Psoas muscle (tissue), 8 donors: ENCODE data around the gene MTUS2. TPM values are rescaled to one million over a fixed set of nuclear protein-coding genes. Genes with fewer than 3 reads are reported as not detected.

Experiments used
- ATAC-seq, 4 donors: fragments of 200-7000 bp; cut with Tn5 transposase; one replicate each; pipeline ENCODE4 v1.9.1; 2020; ENCODE audit warnings: moderate library complexity in 3 of 4, mild to moderate bottlenecking in 2 of 4
- DNase-seq, 2 donors: peaks; one replicate each; pipeline ENCODE4 v3.0.0-alpha.2; 2020
- H3K27ac ChIP-seq: fragments of 200-600 bp; one replicate; pipeline ENCODE4 v1.8.0; 2022
- H3K27me3 ChIP-seq, 3 donors: fragments of 200-600 bp in 1 of 3; one replicate each; pipeline versions ENCODE4 v1.6.1 to v1.8.0; 2013 to 2022; ENCODE audit warnings: low read length in 2 of 3, mild to moderate bottlenecking in 2 of 3, moderate library complexity in 1 of 3; ENCODE audit not compliant: insufficient read depth in 3 of 3
- H3K36me3 ChIP-seq, 2 donors: fragments of 200-600 bp in 1 of 2; one replicate each; pipeline versions ENCODE4 v1.6.1 to v1.8.0; 2013 to 2022; ENCODE audit warnings: low read depth in 1 of 2, mild to moderate bottlenecking in 1 of 2, moderate library complexity in 1 of 2; ENCODE audit not compliant: insufficient read depth in 1 of 2
- H3K4me1 ChIP-seq: fragments of 200-600 bp; one replicate; pipeline ENCODE4 v1.8.0; 2022
- H3K4me3 ChIP-seq: fragments of 200-600 bp; one replicate; pipeline ENCODE4 v1.8.0; 2022; ENCODE audit warnings: mild to moderate bottlenecking
- H3K9me3 ChIP-seq: fragments of 200-600 bp; one replicate; pipeline ENCODE4 v1.8.0; 2022
- CTCF ChIP-seq: fragments of 200-600 bp; IDR thresholded peaks from one replicate; pipeline ENCODE4 v1.8.0; 2022; ENCODE audit warnings: antibody characterized with exemption
- whole genome bisulfite sequencing, 3 donors: extraction: QIAGEN DNeasy Blood & Tissue Kit; methylation state at CpG; one replicate each; pipeline versions ENCODE4 v1.1.6 to v1.1.7; 2013; 5-methylcytosine and 5-hydroxymethylcytosine counted together
- intact Hi-C, 2 donors: fragments of 100-400 bp; cut with DNase I; formaldehyde crosslinking; loops; one replicate each; pipeline versions ENCODE4 v1.11.0 to v1.14.2; 2022
- polyA plus RNA-seq, 3 donors: library from polyadenylated mRNA; stranded (reverse); fragments of 200-250 nt; gene quantifications; one replicate each; pipeline ENCODE4 v1.2.3, GENCODE V29; 2013
- total RNA-seq, 4 donors: library from RNA; stranded (reverse); fragmentation: NEBNext Ultra II Directional in 2 of 4; extraction: Animal tissue kit (Norgen Biotek cat#: 25700) in 2 of 4; gene quantifications; one replicate each; pipeline versions ENCODE4 v1.2.1 to v1.2.4, GENCODE V29; 2021 to 2023
- donor health status: healthy with polysubstance abuse.
- donor health status: DM: no; HTN: no; CAD: no; lungs with moderate emphysema.
- donor health status: Bipolar disorder and iron deficiency.
- donor health status: healthy.
- donor health status: DM: yes; HTN: yes; CAD: no.
- donor health status: DM: no; HTN: no; CAD: no.
- donor health status: DM: no; HTN: no; CAD: no.
- donor health status: DM: yes; HTN: yes; CAD: no.

MTUS2 gene
- total and polyA plus RNA-seq, 7 donors = 0.03 to 0.79 (median 0.14) TPM; not detected in 2

DNA sequence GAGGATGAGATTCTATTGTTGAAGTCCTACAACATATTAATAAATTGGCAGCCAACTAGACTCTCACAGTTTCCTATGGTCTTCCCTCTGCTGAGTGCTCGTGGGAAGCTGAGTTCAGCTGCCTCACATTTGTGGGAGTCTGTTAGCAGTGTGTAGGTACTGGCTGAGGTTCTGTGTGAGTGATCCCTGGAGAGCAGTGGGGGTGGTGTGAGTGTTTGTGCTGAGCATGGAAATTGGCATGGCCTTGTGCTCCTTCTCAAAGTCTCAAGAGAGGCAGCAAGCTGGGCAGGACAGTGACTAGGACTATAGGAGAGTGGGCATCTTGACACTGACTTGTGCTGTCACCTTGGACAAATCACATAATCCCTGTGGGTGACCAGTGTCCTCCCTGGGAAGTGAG is 298.3 kb downstream of the MTUS2 start:
- no peak for TF ChIP-seq CTCF
- H3K36me3 ChIP-seq = no peaks in the 10 kb centered on the region
- ATAC-seq (no peak), DNase-seq (no peak)
- intact Hi-C loops = no loop called here
- no peaks in the 10 kb centered on the region for H3K4me1 ChIP-seq
- H3K27ac ChIP-seq = no peak overlapping the region
- 36 to 42% (median 40%) methylated on average over 1 of the region's 1 CpG for WGBS, 3 donors
- H3K27me3 ChIP-seq = peaks cover 0 to 3% (median 2%) of the 10 kb centered on the region in 3 donors
- no peaks in the 10 kb centered on the region for H3K9me3 ChIP-seq
- no peak overlapping the region for H3K4me3 ChIP-seq

- no peak for DNase-seq
- H3K36me3 ChIP-seq = no peaks in the 10 kb centered on the region
- TF ChIP-seq CTCF = no peak
- no peak for ATAC-seq
- no peak overlapping the region for H3K4me3 ChIP-seq
- no peaks in the 10 kb centered on the region for H3K4me1 ChIP-seq
- intact Hi-C loops = no loop called here
- no peak overlapping the region for H3K27ac ChIP-seq
- H3K27me3 ChIP-seq = peaks cover 0 to 3% (median 0%) of the 10 kb centered on the region in 3 donors
- H3K9me3 ChIP-seq = no peaks in the 10 kb centered on the region
- 36 to 40% (median 39%) methylated on average over 5 of the region's 5 CpGs for WGBS, 3 donors
Observed at GRCh38 chr13:29125191-29125933, 305.2 kb downstream of the MTUS2 start.

DNA sequence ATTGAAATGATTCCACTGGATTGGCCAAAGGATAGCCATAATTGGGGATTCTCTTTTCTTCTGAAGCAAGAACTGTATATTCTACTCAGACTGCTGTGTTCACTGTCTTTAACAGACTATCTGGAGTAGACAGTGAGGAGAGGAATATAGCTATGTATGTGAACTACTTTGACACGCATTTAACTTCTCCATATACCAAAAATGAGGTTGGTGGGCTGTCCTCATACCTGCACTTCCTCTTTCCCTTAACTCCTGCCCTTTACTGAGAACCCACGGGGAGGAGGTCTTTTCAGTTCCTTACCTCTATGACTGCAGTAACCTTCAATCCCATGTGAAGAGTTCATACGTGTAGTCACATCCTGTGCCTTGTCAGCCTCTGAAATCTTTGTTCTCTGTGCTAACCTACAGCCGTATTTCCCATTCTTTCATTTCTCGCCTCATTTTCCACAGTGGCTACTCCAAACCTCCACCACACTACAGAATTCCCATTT is 305.8 kb downstream of the MTUS2 start:
- H3K27ac ChIP-seq = no peak overlapping the region

GRCh38 chr13:29129616-29130015 is 309.5 kb downstream of the MTUS2 start:
- no peaks in the 10 kb centered on the region for H3K36me3 ChIP-seq
- no peak for TF ChIP-seq CTCF
- H3K27ac ChIP-seq = no peak overlapping the region
- no peaks in the 10 kb centered on the region for H3K4me1 ChIP-seq
- H3K9me3 ChIP-seq = no peaks in the 10 kb centered on the region
- intact Hi-C loops = no loop called here
- ATAC-seq = no peak
- H3K4me3 ChIP-seq = no peak overlapping the region
- no peak for DNase-seq
- 70 to 78% (median 73%) methylated on average over 2 of the region's 2 CpGs for WGBS, 3 donors
- H3K27me3 ChIP-seq = no peaks in the 10 kb centered on the region

More for the DNA sequence above, 305.8 kb downstream of the MTUS2 start:
- no peaks in the 10 kb centered on the region for H3K36me3 ChIP-seq
- no peaks in the 10 kb centered on the region for H3K9me3 ChIP-seq
- TF ChIP-seq CTCF = no peak
- ATAC-seq (no peak), DNase-seq (no peak)
- H3K27me3 ChIP-seq = peaks cover 0 to 3% (median 0%) of the 10 kb centered on the region in 3 donors
- no peaks in the 10 kb centered on the region for H3K4me1 ChIP-seq
- 70 to 76% (median 71%) methylated on average over 5 of the region's 5 CpGs for WGBS, 3 donors
- intact Hi-C loops = no loop called here
- no peak overlapping the region for H3K4me3 ChIP-seq
